HL-60 (cell line): Measurements from ENCODE around the gene MSI2.

Source experiments
- DNase-seq, 2 experiments: peaks; one replicate each; pipeline ENCODE4 v3.0.0-alpha.2; 2010 to 2020; ENCODE audit warnings: low read depth in 1 of 2, low spot score in 1 of 2
- H3K27ac ChIP-seq: fragments of 250-450 bp; sonication (Bioruptor Pico); replicated peaks from 2 replicates; pipeline ENCODE4 v1.5.1; 2020; ENCODE audit warnings: mild to moderate bottlenecking, moderate library complexity
- H3K27me3 ChIP-seq: fragments of 250-450 bp; sonication (Bioruptor Pico); 2 replicates; pipeline ENCODE4 v1.5.1; 2021; ENCODE audit warnings: mild to moderate bottlenecking, moderate library complexity; ENCODE audit not compliant: insufficient read depth, poor library complexity, severe bottlenecking
- H3K4me3 ChIP-seq: replicated peaks from 2 replicates; pipeline ENCODE4 v1.5.1; 2011; ENCODE audit warnings: mild to moderate bottlenecking, control low read depth, low read length; ENCODE audit not compliant: insufficient read depth
- GABPA ChIP-seq: IDR thresholded peaks from 2 replicates; pipeline ENCODE4 v1.6.1; 2012; ENCODE audit warnings: low read depth
- POLR2AphosphoS5 ChIP-seq: IDR thresholded peaks from 2 replicates; pipeline ENCODE4 v1.6.1; 2012; ENCODE audit warnings: low read depth
- SPI1 ChIP-seq: IDR thresholded peaks from 2 replicates; pipeline ENCODE4 v1.6.1; 2012; ENCODE audit warnings: low read depth, mild to moderate bottlenecking, borderline replicate concordance
- TF ChIP-seq, protein P1 (sequence below): IDR thresholded peaks from 2 replicates; pipeline ENCODE4 v1.6.1; 2012; ENCODE audit warnings: low read depth; ENCODE audit not compliant: insufficient replicate concordance
- TF ChIP-seq, protein P2 (sequence below): IDR thresholded peaks from one replicate; pipeline ENCODE4 v1.5.1; 2011; ENCODE audit warnings: low read length, control low read depth, inconsistent platforms; ENCODE audit not compliant: insufficient read depth

MSI2 gene

DNA sequence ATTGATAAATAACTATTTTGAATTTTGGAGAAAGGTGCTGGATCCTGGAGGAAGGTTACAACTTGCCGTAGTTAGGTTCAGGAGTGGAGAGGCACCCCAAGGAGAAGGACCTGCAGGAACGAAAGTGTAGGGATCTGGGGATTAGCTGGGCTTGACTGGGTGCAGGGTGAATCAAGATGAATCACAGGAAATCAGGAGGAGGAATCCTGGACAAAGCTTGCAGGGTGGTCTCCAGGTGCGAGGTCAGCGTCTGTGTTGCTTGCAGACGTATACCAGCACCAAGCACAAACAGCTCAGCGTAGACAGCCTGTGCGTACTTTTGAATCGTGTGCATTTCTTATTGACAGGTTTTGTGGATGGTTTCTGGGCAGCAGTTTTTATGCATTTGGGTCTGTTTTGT is 144.3 kb downstream of the MSI2 start:
- no peak for DNase-seq
- TF ChIP-seq, protein P1, sequence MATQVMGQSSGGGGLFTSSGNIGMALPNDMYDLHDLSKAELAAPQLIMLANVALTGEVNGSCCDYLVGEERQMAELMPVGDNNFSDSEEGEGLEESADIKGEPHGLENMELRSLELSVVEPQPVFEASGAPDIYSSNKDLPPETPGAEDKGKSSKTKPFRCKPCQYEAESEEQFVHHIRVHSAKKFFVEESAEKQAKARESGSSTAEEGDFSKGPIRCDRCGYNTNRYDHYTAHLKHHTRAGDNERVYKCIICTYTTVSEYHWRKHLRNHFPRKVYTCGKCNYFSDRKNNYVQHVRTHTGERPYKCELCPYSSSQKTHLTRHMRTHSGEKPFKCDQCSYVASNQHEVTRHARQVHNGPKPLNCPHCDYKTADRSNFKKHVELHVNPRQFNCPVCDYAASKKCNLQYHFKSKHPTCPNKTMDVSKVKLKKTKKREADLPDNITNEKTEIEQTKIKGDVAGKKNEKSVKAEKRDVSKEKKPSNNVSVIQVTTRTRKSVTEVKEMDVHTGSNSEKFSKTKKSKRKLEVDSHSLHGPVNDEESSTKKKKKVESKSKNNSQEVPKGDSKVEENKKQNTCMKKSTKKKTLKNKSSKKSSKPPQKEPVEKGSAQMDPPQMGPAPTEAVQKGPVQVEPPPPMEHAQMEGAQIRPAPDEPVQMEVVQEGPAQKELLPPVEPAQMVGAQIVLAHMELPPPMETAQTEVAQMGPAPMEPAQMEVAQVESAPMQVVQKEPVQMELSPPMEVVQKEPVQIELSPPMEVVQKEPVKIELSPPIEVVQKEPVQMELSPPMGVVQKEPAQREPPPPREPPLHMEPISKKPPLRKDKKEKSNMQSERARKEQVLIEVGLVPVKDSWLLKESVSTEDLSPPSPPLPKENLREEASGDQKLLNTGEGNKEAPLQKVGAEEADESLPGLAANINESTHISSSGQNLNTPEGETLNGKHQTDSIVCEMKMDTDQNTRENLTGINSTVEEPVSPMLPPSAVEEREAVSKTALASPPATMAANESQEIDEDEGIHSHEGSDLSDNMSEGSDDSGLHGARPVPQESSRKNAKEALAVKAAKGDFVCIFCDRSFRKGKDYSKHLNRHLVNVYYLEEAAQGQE = no peak
- TF ChIP-seq GABPA (no peak), SPI1 (no peak), POLR2AphosphoS5 (no peak)
- TF ChIP-seq, protein P2, sequence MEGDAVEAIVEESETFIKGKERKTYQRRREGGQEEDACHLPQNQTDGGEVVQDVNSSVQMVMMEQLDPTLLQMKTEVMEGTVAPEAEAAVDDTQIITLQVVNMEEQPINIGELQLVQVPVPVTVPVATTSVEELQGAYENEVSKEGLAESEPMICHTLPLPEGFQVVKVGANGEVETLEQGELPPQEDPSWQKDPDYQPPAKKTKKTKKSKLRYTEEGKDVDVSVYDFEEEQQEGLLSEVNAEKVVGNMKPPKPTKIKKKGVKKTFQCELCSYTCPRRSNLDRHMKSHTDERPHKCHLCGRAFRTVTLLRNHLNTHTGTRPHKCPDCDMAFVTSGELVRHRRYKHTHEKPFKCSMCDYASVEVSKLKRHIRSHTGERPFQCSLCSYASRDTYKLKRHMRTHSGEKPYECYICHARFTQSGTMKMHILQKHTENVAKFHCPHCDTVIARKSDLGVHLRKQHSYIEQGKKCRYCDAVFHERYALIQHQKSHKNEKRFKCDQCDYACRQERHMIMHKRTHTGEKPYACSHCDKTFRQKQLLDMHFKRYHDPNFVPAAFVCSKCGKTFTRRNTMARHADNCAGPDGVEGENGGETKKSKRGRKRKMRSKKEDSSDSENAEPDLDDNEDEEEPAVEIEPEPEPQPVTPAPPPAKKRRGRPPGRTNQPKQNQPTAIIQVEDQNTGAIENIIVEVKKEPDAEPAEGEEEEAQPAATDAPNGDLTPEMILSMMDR = no peak
- Histone ChIP-seq H3K4me3 (no peak overlapping the region), H3K27ac (no peak overlapping the region), H3K27me3 (no peaks in the 10 kb centered on the region)

DNA sequence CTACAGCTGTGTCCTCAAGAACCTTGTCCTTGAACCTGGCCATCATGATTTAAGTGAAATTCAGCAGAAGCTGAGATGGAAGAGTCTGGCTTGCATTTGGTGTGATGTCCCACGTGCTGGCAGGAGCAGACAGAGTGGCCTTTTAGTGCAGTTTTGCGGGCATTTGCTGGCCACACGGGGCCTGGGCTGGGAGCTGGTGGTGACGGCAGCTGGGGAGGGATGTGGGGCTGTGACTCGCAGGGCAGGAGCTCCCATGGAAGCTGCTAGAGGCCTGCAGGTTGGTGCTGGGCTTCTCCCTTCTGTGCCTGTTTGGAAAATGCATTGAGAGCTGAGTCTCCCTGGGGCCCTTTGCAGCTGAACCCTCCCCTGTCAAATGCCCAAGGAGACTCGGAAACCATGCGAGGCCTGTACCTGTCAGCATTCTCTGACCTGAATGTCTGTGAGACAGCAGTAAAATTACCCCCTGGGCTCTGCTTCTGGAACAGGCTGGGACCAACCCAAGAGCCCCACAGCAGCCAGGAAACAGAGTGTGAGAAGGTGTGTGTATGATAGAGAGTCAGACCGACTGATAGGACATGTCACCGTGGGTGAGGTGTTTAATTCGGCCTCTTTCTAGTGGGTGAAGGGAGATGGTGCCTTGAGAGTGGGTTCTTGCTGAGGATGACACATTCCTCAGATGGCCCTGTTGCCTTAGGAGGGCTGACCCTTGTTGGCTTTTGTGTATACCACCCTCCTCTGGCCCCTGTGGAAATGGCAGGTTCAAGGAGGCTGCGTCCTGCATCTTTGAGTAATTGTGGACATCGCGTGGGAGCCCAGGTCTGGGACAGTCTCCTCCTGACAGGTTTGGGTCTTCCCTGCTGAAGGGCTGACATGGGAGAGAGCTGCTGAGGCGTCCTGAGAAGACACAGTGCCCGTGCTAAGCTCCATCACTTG is 145.5 kb downstream of the MSI2 start:
- no peak for DNase-seq
- Histone ChIP-seq H3K27me3 (no peaks in the 10 kb centered on the region), H3K27ac (no peak overlapping the region), H3K4me3 (no peak overlapping the region)
- TF ChIP-seq, protein P2 = no peak
- TF ChIP-seq GABPA = no peak
- TF ChIP-seq POLR2AphosphoS5 = no peak
- TF ChIP-seq SPI1 = no peak
- TF ChIP-seq, protein P1 = no peak

DNA sequence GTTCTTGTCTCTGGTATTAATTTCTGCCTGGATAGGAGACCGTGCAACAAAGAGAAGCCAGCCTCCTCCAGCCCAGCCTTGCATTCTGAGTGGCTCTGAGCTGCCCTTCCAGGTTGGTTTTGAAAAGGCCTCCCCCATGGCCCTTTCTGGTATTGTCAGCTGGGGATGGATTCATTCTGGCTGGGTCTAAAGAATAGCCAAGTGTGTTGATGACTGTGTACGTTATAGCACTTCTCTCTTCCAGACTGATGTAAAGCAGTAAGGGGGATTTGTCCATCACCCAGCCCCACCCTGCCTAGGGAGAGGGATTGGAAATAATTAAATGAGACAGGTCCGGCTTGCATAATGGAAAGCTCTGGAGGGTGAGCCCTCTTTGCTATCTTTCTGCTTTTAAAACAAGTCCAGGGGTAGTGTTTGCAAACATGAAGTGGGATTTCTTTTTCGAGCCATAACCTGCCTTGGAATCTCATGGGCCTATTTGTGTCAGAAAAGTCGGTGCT is 146.4 kb downstream of the MSI2 start:
- TF ChIP-seq, protein P2 = no peak
- TF ChIP-seq POLR2AphosphoS5 = no peak
- TF ChIP-seq, protein P1 = no peak
- TF ChIP-seq SPI1 = no peak
- no peak for TF ChIP-seq GABPA
- Histone ChIP-seq H3K27me3 (no peaks in the 10 kb centered on the region), H3K4me3 (no peak overlapping the region), H3K27ac (no peak overlapping the region)
- DNase-seq = no peak
